ENCODE measurements around the gene CSPG4. TPM values are rescaled to one million over a fixed set of nuclear protein-coding genes. Genes with fewer than 3 reads are reported as not detected.
A peak's percentile ranks its signal among the peaks of the same experiment; 100 is the strongest.

The CSPG4 gene
- total and polyA plus RNA-seq, 10 of the 15 experiments (the other 5 are each of a cell fraction or from before 2014, with no cell fraction given), result 0.02 to 2.2 (median 0.76) TPM

- Histone ChIP-seq H3K27ac (ENCODE audit: control insufficient read depth, insufficient read depth) (no peak overlapping the region), H4K20me1 (ENCODE audit: control insufficient read depth, insufficient read depth) (no peaks in the 10 kb centered on the region), H3K4me2 (ENCODE audit: control insufficient read depth, insufficient read depth) (no peak overlapping the region), H3K79me2 (ENCODE audit: control insufficient read depth, insufficient read depth, low read length) (no peaks in the 10 kb centered on the region), H2AFZ (ENCODE audit: control insufficient read depth, low read depth, low read length) (no peak overlapping the region), H3K9me3 (replicated peaks; ENCODE audit: control insufficient read depth, insufficient read depth, low read length) (no peaks in the 10 kb centered on the region), H3K36me3 (ENCODE audit: control insufficient read depth in 2 of 2, insufficient read depth in 2 of 2, low read length in 1 of 2) (no peaks in the 10 kb centered on the region), H3K4me3 (no peak overlapping the region), H3K27me3 (replicated peaks in 1 of 2; ENCODE audit: control insufficient read depth in 2 of 2, insufficient read depth in 2 of 2, low read length in 1 of 2) (no peaks in the 10 kb centered on the region; a peak in 1 of 4 replicates), H3K4me1 (ENCODE audit: control insufficient read depth, insufficient read depth, low read length) (peaks cover 3% of the 10 kb centered on the region; the same call in 1 of the 2 replicates), H3K9ac (ENCODE audit: control insufficient read depth, insufficient read depth, low read length) (no peak overlapping the region)
- FAIRE-seq (no peak), DNase-seq (ENCODE audit: low read depth, low spot score) (no peak), ATAC-seq (peak; percentile 26)
- BruUV-seq (replicated peaks), result no TSS peak
- ChIA-PET POLR2A (no interaction called here), SMC1A (ENCODE audit: uncharacterized antibody, unreplicated experiment) (interaction anchor here (2.0 kb wide), 1 partner anchor 68 kb away, joined by 4 read pairs; no protein-coding TSS in a partner anchor), RAD21 (ENCODE audit: unreplicated experiment) (interaction anchor here (1.0 to 1.8 kb wide), 3 partner anchors 10 to 68 kb away, joined by 3 to 9 read pairs (median 4); a partner anchor contains a TSS), CTCF (interaction anchor here (1.1 to 1.7 kb wide), 4 partner anchors 10 to 66 kb away, joined by 4 to 15 read pairs (median 5); a partner anchor contains a TSS)
- intact Hi-C loops (cut with micrococcal nuclease; ENCODE audit: unreplicated experiment), result loop anchor here (5.0 kb wide), 1 partner anchor 47 kb away; no protein-coding TSS in a partner anchor
- in situ Hi-C loops (cut with MboI), result no loop called here
- TF ChIP-seq POLR2A (IDR thresholded peaks at IDR 0.05; ENCODE audit: low read depth, low read length), result no peak
- no peak for TF ChIP-seq ATF7 (IDR thresholded peaks at IDR 0.05; ENCODE audit: low read depth)
- peak in 1 of 2 experiments; percentile 83; a peak in 2 of 4 replicates for TF ChIP-seq BHLHE40 (IDR thresholded peaks at IDR 0.05; ENCODE audit: borderline replicate concordance in 1 of 2, low read depth in 2 of 2, low read length in 1 of 2)
- no peak for TF ChIP-seq E2F8 (IDR thresholded peaks at IDR 0.05; ENCODE audit: low read depth, partially characterized antibody)
- no peak for TF ChIP-seq NFYA (IDR thresholded peaks at IDR 0.05; ENCODE audit: borderline replicate concordance, low read depth, low read length)
- TF ChIP-seq, protein P1, sequence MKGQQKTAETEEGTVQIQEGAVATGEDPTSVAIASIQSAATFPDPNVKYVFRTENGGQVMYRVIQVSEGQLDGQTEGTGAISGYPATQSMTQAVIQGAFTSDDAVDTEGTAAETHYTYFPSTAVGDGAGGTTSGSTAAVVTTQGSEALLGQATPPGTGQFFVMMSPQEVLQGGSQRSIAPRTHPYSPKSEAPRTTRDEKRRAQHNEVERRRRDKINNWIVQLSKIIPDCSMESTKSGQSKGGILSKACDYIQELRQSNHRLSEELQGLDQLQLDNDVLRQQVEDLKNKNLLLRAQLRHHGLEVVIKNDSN (IDR thresholded peaks at IDR 0.05; ENCODE audit: borderline replicate concordance, extremely low read length, insufficient read depth, low read depth, low read length), result peak; percentile 49
- no peak for TF ChIP-seq MEF2A (IDR thresholded peaks at IDR 0.05; ENCODE audit: insufficient read depth, low read depth, low read length)
- no peak for TF ChIP-seq FOXM1 (IDR thresholded peaks at IDR 0.05; ENCODE audit: low read depth, low read length)
- peak; percentile 69 for TF ChIP-seq RAD51 (IDR thresholded peaks at IDR 0.05)
- TF ChIP-seq STAT3 (IDR thresholded peaks at IDR 0.05; ENCODE audit: low read depth, low read length), result no peak
- TF ChIP-seq DPF2 (IDR thresholded peaks at IDR 0.05), result no peak
- no peak for TF ChIP-seq NR2F1 (conservative IDR thresholded peaks at IDR 0.05)
- 53% methylated on average over 14 of the region's 14 CpGs for WGBS (ENCODE audit: insufficient coverage, insufficient replicate concordance, low lambda C conversion rate, missing lambda C conversion rate)
These were observed 21.4 kb upstream of the CSPG4 start for GRCh38 chr15:75733761-75734651.
